SK-N-MC (cell line): Measurements from ENCODE around the gene MRM3.

ENCODE experiments used
- EZH2 ChIP-seq: fragments of 200-600 bp; sonication (generic); IDR thresholded peaks from one replicate; pipeline ENCODE4 v1.6.1; 2017; ENCODE audit warnings: antibody characterized with exemption
- POLR2AphosphoS5 ChIP-seq: IDR thresholded peaks from 2 replicates; pipeline ENCODE4 v1.6.1; 2012; ENCODE audit warnings: mild to moderate bottlenecking, low read depth, low read length, borderline replicate concordance

GRCh38 chr17:835263-835662, 53.1 kb downstream of the MRM3 start:
- no peak for TF ChIP-seq EZH2
- TF ChIP-seq POLR2AphosphoS5 = no peak
